ENCODE measurements around the gene CPNE2.

DNA sequence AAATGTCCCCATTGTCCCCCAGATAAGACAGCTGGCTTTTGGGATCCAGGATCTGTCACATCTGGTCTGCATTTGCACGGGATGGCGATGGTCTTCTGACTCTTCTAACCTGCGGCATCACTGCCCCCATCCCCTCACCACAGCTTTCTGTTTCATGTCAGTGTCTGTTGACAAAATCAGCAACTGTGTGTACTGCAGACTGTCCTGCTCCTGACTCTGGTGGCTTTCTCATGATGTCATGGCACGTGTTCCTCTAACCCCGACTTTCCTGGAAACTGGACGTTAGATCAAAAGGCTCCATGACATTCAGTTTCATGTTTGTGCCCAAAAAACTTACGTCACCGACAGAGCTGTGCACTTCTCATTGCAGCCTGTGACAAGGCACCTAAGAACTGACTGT is 30.1 kb upstream of the CPNE2 start:
- TF ChIP-seq POLR2A (IDR thresholded peaks at IDR 0.05), result no peak
- TF ChIP-seq CTCF (IDR thresholded peaks at IDR 0.05), result no peak

Data from uterus (tissue), 2 donors.